GM18870 (cell line): ENCODE results near the gene ZNF202.
A peak's percentile ranks its signal among the peaks of the same experiment; 100 is the strongest.
"Not testable (repeated sequence)": the region's sequence is repeated elsewhere in the genome, so short reads cannot be mapped to it uniquely, and the experiment has no call there.

ENCODE experiments used
- ATAC-seq: cut with Tn5 transposase; IDR thresholded peaks from one replicate; pipeline ENCODE4 v1.9.1; 2021; ENCODE audit warnings: moderate library complexity; ENCODE audit not compliant: unreplicated experiment

Gene ZNF202

GRCh38 chr11:123741159-123742030, at the start of gene ZNF202:
Gene ZNF202 (minus strand): TSS chr11:123741660. CDS start chr11:123730888, 10,772 bp downstream.
- peak; percentile 96 for ATAC-seq

DNA sequence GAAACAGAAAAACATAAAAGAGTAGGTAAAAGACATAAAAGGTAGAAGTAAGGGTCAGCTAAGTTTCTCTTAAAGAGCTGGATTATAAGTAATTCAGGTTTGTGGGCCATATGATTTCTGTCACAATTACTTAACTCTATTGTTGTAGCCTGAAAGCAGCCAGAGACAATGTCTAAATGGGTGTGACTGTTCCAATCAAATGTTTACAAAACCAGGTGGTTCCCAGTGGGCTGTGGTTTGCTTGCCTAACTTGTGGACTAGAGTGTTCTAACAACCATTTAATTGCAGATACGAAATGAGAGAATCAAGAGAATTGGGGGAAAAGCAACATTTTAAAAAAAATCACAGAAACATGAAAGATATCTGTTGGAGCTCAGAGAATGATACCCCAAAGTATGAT, 42.1 kb upstream of the ZNF202 start:
- ATAC-seq = no peak

GRCh38 chr11:123778511-123778910, 37.1 kb upstream of the ZNF202 start:
- ATAC-seq = no peak

GRCh38 chr11:123775715-123776549, 34.5 kb upstream of the ZNF202 start:
- no peak for ATAC-seq

- ATAC-seq = peak; percentile 60
Observed at GRCh38 chr11:123775289-123775688, 33.8 kb upstream of the ZNF202 start.

DNA sequence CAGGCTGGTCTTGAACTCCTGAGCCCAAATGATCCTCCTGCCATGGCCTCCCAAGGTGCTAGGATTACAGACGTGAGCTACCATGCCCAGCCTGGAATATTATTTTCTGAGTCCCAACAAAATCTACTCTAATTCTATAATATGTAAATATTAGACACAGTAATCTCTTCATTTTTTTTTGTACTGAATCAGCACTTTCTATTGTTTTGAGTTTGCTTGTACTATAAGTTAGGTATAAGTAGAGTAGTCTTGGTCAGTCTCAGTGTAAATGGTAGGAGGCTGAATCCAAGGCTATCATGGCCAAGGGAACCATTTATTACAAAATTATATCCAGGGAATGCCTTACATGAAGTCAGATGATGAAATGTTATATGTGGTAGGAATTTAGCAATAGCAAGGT, 32.5 kb upstream of the ZNF202 start:
- no peak for ATAC-seq

- no peak for ATAC-seq
Observed at GRCh38 chr11:123773026-123773425, 31.6 kb upstream of the ZNF202 start.

DNA sequence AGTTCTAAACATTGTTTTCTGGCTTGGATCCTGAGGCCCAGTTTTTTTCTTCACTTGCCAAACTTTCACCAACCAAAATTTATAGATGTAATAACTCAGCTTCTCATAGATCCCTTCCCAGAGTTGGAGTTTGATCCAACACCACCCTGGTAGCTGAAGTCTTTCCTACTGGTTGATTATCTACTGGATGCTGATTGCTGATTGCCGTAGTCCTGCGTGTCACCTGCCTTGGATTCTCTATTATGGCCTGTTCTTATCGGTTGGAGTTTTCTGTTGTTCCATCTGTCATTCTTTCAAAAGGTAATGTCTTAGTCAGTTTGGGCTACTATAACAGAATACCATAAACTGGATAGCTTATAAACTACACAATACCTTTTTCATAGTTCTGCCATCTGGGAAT, 30.2 kb upstream of the ZNF202 start:
- ATAC-seq = no peak

DNA sequence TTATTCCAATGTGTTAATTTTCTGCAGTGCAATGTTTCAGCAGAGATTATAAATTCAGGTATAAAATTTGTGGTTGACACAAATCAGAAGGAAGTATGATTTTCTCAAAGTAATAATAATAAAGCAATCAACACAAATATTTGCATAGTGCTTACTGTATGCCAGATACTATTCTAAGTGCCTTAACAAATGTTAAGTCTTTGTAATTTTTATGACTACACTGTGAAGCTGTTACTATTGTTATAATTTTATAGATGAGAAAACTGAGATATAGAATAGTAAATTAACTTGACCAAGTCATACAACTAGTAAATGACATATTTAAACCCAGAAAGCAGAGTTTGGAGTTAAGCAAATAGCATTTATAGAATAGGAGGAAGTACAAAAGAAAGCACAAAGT, 29.3 kb upstream of the ZNF202 start:
- ATAC-seq = no peak

GRCh38 chr11:123765601-123766000, 24.1 kb upstream of the ZNF202 start:
- ATAC-seq = no peak

DNA sequence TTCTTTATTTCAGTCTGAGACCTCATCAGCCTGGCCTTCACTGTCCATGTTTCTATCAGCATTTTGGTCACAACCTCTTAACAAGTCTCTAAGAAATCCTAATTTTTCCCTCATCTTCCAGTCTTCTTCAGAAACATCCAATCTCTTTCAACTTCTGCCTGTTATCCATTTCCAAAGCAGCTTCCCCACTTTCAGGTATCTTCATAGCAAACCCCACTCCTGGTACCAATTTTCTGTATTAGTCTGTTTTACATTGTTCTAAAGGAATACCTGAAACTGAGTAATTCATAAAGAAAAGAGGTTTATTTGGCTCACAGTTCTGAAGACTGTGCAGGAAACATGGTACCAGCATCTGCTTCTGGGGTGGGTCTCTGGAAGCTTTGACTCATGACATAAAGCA, 21.0 kb upstream of the ZNF202 start:
- ATAC-seq = no peak

GRCh38 chr11:123760894-123761293, 19.4 kb upstream of the ZNF202 start:
- peak; percentile 81 for ATAC-seq

GRCh38 chr11:123757976-123758375, 16.5 kb upstream of the ZNF202 start:
- no peak for ATAC-seq

- ATAC-seq = no peak
Observed at GRCh38 chr11:123755813-123756212, 14.4 kb upstream of the ZNF202 start.

GRCh38 chr11:123755344-123755743, 13.9 kb upstream of the ZNF202 start:
- ATAC-seq = no peak

DNA sequence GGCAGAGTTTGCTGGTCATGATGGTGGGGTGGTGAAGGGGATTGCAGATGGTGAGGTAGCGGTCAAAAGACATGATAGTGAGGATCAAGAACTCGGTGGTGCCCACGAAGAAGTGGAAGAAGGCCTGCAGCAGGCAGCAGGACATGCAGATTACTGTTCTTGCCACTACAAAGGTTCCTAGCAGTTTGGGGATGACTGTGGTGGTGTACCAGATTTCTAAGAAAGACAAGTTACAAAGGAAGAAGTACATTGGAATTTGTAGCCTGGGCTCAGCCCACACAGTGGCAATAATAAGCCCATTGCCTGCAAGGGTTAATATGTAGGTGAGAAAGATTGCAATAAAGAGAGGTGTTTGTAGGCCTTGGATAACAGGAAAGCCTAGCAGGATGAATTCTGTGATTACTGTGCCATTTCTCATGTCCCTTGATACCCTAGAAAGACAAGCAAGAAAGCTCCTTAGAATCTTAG, 12.7 kb upstream of the ZNF202 start, which contains the start of gene OR6X1:
Gene OR6X1, minus strand, starts transcription at position 418 of the 468 bp plus-strand sequence. Its CDS starts 0 bp downstream, at position 418.
- no peak for ATAC-seq

GRCh38 chr11:123753110-123753509, 11.7 kb upstream of the ZNF202 start:
- no peak for ATAC-seq

DNA sequence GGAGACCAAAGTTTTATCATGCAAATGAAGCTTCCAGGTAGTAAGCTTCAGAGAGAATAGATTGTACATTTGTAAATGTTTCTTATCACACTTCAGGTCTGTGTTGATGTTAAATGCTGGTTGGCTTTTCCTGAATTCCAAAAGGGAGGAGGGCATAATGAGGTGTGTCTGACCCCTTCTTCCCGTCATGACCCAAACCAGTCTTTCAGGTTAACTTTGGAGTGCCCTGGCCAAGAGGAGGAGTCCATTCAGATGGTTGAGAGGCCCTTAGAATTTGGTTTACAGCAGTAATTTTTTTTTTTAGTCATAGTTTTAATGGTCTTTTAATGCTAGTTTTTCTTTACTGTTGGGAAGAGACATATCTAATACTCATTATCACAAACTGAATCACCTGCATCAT, 10.3 kb upstream of the ZNF202 start:
- no peak for ATAC-seq

DNA sequence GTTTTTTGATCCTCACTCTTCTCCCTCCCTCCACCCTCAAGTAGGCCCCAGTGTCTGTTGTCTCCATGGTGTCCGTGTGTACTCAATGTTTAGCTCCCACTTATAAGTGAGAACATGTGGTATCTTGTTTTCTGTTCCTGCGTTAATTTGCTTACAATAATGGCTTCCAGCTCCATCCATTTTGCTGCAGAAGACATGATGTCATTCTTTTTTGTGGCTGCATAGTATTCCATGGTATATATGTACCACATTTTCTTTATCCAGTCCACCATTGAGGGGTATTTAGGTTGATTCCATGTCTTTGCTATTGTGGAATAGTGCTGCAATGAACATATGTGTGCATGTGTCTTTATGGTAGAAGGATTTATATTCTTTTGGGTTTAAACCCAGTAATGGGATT, 6.9 kb upstream of the ZNF202 start:
- not testable (repeated sequence) for ATAC-seq

- no peak for ATAC-seq
Observed at GRCh38 chr11:123745764-123746451, 4.4 kb upstream of the ZNF202 start.

GRCh38 chr11:123742724-123743120, 1.3 kb upstream of the ZNF202 start:
- no peak for ATAC-seq
